Fibroblast of skin of abdomen (primary cell): ENCODE measurements around the gene RHOBTB3. TPM values are rescaled to one million over a fixed set of nuclear protein-coding genes. Genes with fewer than 3 reads are reported as not detected.
"Not testable (repeated sequence)": the region's sequence is repeated elsewhere in the genome, so short reads cannot be mapped to it uniquely, and the experiment has no call there.

Experiments
- DNase-seq: peaks from one replicate; pipeline ENCODE4 v3.0.0-alpha.2; 2013
- polyA plus RNA-seq, 2 experiments: library from polyadenylated mRNA; unstranded; fragments of 120-200 nt; gene quantifications; one replicate each; pipeline ENCODE4 v1.2.1, GENCODE V29; 2013; ENCODE audit not compliant: insufficient read length in 2 of 2

RHOBTB3 gene
- polyA plus RNA-seq (2013, experiment 1 of 2; ENCODE audit: insufficient read length) = 89.5 TPM
- polyA plus RNA-seq (2013, experiment 2 of 2; ENCODE audit: insufficient read length) = 83.5 TPM

DNA sequence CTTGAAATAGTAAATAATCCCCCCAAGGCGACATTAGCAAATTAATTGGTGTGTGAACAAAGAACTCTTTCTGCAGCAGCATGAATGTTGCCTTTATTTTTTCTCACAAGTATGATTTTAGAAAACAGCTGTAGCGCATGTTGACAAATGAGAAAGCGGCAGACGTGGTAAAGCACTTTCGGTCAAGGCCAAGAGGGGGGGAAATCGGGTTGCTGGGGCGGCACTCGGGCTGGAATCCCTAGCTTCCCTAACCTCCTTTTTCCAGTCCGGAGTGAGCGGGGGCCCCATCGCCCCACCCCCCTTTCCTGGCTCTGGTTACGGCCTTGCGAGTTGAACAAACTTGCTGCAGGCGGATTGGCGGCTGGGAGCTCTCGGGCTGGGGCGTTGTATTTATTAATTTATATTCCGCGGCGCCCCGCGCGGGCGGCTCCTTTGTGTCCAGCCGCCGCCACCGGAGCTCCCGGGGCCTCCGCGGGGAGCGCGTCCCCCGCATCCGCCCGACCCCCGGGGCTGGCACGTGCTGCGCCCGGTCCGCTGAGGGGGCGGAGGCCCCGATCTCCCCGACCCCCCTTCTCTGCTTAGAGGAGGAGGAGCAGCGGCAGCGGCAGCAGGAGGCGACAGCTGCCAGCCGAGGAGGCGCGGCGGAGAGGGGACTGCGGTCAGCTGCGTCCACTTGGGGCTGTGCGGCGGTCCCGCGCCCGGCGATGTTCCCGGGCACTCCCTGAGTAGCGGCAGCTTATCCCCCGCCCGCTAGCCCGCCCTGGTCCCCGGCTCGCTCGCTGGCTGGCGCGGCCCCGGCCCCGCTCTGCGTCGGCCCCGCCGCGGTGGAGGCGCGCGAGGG, at the start of gene RHOBTB3:
TSS of gene RHOBTB3 (plus strand) at position 607 of the 841 bp plus-strand sequence. CDS start 347 bp downstream, outside the sequence.
- DNase-seq = peak; percentile 94

- no peak for DNase-seq
Observed at GRCh38 chr5:95682891-95683290, 48.2 kb upstream of the RHOBTB3 start, which contains the start of gene SPATA9. Gene SPATA9, minus strand, starts transcription at chr5:95682991. Its CDS starts 137 bp downstream, at chr5:95682854.

DNA sequence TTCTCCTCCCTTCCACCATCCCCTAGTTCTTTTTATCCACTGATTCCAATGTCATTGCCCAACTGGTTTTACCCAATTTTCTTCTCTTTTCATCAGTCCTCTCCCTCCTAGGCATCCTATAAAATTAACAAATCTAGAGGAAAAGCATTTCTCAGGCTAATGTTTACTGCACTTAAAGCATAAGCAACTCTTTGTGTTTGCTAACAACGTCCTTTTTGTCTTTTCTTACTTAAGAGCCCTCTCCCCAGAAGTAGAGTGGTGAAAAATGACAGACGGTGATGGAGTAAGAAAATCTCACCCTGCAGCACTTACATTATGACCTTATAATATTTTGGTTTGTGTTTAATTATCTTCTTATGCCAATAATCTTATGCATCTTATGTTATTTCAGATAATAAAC, 46.8 kb upstream of the RHOBTB3 start:
- DNase-seq = no peak

DNA sequence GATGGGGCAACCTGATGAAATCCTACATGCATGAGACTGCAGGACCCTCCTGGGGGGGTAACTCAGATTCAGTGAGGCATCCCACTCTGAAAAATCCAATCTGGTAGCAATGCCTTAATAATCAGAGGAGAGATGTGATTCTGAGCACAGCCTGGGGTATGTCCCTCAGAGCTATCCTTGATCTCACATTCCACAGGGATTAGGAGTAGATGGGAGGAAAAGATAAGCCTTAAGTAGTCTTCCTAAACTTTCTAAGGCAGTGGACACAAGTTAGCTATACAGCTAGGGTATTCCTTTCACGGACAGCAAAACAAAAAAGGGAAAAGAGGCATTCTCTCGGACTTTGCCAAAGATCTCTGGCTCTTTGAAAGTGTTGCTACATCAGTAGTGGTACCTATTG, 44.5 kb upstream of the RHOBTB3 start:
- peak; percentile 49 for DNase-seq

DNA sequence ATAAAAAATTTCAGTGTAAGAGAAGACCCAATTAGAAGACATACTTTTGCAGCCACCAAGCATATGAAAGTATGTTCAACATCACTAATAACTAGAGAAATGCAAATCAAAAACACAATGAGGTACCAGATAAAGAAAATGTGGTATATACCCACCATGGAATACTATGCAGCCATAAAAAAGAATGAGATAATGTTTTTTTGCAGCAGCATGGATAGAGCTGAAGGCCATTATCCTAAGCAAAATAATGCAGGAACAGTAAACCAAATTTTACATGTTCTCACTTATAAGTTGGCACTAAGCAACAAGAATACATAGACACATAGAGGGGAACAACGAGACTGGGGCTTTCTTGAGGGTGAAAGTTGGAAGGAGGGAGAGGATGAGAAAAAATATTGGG, 41.5 kb upstream of the RHOBTB3 start:
- no peak for DNase-seq

GRCh38 chr5:95690333-95690732, 40.8 kb upstream of the RHOBTB3 start:
- no peak for DNase-seq

- DNase-seq = no peak
Observed at GRCh38 chr5:95697781-95698681, 33.1 kb upstream of the RHOBTB3 start.

- DNase-seq = no peak
Observed at GRCh38 chr5:95699337-95699736, 31.8 kb upstream of the RHOBTB3 start.

GRCh38 chr5:95701074-95701473, 30.1 kb upstream of the RHOBTB3 start:
- no peak for DNase-seq

DNA sequence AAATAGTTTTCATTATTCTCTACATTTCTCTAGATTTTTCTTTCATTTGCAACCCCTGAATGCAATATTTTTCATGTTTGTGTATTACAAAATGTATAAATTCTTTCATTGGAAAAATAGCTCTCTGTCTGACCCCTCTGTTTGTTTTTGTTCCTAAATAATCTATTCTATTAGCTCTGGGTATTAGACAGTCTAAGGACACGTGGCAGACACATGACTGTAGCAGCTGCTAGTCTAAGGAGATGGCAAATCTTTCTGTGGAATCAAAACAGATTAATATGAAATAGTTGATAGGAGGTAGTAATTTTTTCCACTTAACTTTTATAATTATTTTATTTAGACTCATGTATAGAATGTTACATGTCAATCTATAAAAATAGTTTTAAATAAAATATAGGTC, 27.0 kb upstream of the RHOBTB3 start:
- DNase-seq = no peak

DNA sequence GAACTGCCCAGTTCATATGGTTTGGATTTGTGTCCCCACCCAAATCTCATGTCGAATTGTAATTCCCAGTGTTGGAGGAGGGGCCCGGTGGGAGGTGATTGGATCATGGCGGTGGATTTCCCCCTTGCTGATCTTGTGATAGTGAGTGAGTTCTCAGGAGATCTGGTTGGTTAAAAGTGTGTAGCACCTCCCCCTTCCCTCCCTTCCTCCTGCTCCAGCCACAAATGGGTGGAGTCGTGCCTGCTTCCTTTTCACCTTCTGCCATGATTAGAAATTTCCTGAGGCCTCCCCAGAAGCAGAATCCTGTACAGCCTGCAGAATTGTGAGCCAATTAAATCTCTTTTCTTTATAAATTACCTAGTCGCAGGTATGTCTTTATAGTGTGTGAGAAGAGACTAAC, 24.9 kb upstream of the RHOBTB3 start:
- not testable (repeated sequence) for DNase-seq

- DNase-seq = no peak
Observed at GRCh38 chr5:95707055-95707454, 24.1 kb upstream of the RHOBTB3 start.

DNA sequence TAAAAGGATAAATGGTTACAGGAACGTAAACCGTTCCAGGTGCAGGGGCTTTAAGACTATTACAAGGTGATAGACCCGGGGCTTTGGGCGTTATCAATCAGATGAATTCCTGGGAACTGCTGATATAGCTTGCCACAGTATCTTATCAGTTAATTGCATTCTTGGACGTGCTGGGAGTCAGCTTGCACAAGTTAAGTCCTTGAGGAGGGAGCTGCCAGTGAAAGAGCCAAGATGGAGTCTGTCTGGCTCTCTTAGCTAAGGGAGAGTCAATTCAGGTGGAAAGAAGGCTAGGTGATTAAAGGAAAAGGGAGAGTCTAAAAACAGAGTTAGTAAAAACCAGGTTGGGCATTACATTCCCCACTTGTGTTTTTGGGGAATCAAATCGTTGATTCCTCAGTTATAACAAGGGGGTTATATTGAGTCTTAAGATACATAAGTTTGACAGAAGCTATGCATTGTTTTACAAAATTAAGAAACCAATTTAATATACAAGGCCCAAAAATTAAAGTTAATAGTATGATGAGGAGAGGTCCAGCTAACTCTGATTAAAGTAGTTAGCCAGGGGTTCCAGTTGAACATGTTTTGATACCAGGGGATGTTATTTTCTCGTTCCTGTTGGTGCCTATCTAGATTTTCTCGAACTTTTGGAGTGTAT, 23.5 kb upstream of the RHOBTB3 start:
- not testable (repeated sequence) for DNase-seq

DNA sequence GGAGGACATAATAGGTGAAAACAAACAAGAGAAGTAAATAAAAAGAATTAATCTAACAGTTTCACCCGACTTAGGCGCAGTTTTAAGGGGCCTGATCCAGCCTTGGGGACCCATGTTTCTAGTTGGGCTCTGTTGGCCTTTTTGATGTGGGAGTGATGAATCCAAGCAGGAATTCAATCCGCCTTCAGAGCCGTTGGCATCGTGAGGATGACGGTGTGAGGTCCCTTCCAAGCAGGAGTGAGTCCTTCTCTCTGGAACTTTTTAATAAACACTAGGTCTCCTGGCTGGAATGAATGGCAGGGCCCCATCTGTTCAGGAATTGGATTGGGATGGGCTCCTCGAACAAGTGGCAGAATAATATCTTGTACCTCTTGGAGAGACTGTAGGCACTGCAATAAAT, 22.3 kb upstream of the RHOBTB3 start:
- no peak for DNase-seq

GRCh38 chr5:95709967-95710650, 21.0 kb upstream of the RHOBTB3 start:
- DNase-seq = no peak

GRCh38 chr5:95710651-95711500, 20.3 kb upstream of the RHOBTB3 start:
- not testable (repeated sequence) for DNase-seq

DNA sequence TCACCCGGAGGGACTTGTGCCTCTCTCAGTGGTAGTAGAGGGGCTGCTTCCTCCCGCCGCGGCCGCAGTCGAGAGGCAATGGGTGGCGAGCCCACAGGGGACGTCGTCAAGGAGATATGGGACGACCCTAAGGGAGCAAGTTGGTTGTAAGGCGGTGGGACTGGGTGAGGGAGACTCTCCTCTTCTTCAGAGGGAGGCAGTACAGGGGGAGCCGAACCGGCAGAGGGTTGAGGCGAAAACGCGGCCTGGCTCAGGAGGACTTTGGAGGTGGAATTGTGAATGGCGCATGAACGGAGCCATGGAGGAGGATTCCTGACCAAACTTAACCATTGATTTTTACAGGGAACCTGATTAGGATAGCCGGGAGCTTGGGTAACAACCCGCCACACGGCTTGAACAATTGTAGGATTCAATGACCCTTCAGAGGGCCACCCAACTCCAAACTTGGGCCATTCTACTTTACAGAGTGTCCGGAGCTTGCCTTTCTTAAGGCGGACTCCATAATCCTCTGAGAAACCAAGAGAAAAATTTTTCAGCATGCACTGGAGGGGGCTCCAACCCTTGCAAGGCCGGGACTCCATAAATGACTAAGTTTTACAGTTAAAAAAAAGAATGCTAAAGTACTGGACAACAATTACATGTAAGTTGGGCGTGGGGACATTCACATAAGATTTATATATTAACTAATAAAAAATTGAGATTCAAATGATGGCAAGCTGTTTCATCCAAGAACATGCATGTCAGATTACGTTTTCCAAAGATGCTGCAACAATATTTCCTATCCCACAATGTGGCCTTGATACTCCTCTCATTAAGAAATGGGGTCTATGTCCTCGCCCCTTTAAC, 19.4 kb upstream of the RHOBTB3 start:
- no peak for DNase-seq

DNA sequence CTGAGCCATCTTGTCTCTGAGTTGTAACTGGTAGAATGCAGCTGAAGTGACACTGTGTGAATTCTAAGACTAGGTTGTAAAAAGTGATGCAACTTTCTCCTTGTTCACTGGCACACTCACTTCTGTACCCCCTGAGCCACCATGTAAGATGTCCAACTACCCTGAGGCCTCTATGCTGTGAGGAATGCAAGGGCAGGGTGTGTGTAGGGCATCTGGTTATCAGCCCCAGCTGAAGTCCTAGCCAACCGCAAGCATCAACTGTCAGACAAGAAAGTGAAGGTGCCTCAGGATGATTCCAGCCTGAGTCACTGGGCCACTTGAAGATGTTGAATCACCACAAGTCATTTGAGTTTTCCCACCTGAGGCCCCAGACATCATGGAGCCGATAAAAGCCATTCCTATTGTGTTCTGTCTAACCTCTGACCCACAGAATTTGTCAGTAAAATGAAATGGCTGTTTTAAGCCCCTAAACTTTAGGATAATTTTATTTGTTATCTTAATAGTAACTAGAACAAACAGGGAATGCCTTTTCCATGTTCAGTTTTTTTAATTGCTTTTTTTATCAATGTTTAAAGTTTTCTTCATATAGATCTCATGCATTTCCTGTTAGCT, 18.7 kb upstream of the RHOBTB3 start:
- peak; percentile 83 for DNase-seq

DNA sequence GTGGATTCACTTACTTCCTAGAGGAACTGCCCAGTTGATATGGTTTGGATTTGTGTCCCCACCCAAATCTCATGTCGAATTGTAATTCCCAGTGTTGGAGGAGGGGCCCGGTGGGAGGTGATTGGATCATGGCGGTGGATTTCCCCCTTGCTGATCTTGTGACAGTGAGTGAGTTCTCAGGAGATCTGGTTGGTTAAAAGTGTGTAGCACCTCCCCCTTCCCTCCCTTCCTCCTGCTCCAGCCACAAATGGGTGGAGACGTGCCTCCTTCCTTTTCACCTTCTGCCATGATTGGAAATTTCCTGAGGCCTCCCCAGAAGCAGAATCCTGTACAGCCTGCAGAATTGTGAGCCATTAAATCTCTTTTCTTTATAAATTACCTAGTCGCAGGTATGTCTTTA, 17.9 kb upstream of the RHOBTB3 start:
- not testable (repeated sequence) for DNase-seq
